Uterus (tissue), 4 donors: Measurements from ENCODE around the gene COLGALT1. TPM values are rescaled to one million over a fixed set of nuclear protein-coding genes. Genes with fewer than 3 reads are reported as not detected.

Experiments used
- DNase-seq, 2 donors: peaks; one replicate each; pipeline ENCODE4 v3.0.0-alpha.2; 2019 to 2020
- H3K27ac ChIP-seq, 2 donors: fragments of 200-600 bp; sonication (generic); 1 replicate in 1 of 2; 2 replicates in 1 of 2; pipeline ENCODE4 v1.5.1; 2016 to 2018
- H3K27me3 ChIP-seq, 2 donors: fragments of 200-600 bp; sonication (generic); one replicate each; pipeline ENCODE4 v1.5.1; 2018 to 2019; ENCODE audit warnings: control low read depth in 1 of 2
- H3K36me3 ChIP-seq, 2 donors: fragments of 200-600 bp; sonication (generic); one replicate each; pipeline ENCODE4 v1.5.1; 2019; ENCODE audit warnings: control low read depth in 1 of 2
- H3K4me1 ChIP-seq, 2 donors: fragments of 200-600 bp; sonication (generic); one replicate each; pipeline ENCODE4 v1.5.1; 2018 to 2019; ENCODE audit warnings: control low read depth in 1 of 2
- H3K4me3 ChIP-seq, 2 donors: fragments of 200-600 bp; sonication (generic); 1 replicate in 1 of 2; 2 replicates in 1 of 2; pipeline ENCODE4 v1.5.1; 2018 to 2019; ENCODE audit warnings: mild to moderate bottlenecking in 1 of 2
- H3K9me3 ChIP-seq, 2 donors: fragments of 200-600 bp; sonication (generic); one replicate each; pipeline ENCODE4 v1.5.1; 2019; ENCODE audit warnings: control low read depth in 1 of 2
- CTCF ChIP-seq, 4 experiments: fragments of 200-600 bp in 2 of 4; fragments of 450-650 bp in 2 of 4; sonication (generic) in 2 of 4; IDR thresholded peaks; one replicate each; pipeline ENCODE4 v1.5.1; 2016 to 2019; ENCODE audit warnings: antibody characterized with exemption in 4 of 4, mild to moderate bottlenecking in 2 of 4, moderate library complexity in 1 of 4
- POLR2A ChIP-seq, 2 donors: fragments of 450-650 bp; IDR thresholded peaks; one replicate each; pipeline ENCODE4 v1.6.1; 2016; ENCODE audit warnings: antibody characterized with exemption in 2 of 2, mild to moderate bottlenecking in 1 of 2, moderate library complexity in 1 of 2
- intact Hi-C: fragments of 100-400 bp; cut with DNase I; formaldehyde crosslinking; loops from one replicate; pipeline ENCODE4 v1.15.1; 2023; ENCODE audit warnings: low total_unique reads
- total RNA-seq, 4 donors: library from RNA; depleted of rRNA in 3 of 4; stranded (reverse); fragments of >200 nt in 3 of 4; gene quantifications; one replicate each; pipeline versions ENCODE4 v1.1.0 to v1.2.4, GENCODE V29; 2014 to 2023
- donor health status: DM: yes; HTN: yes; CAD: no.

Gene COLGALT1
- total RNA-seq, 4 donors from 2014 or later, result 24.6 to 56.6 (median 52.0) TPM

- intact Hi-C loops, result no loop called here
- H3K4me1 ChIP-seq, result no peaks in the 10 kb centered on the region
- H3K27ac ChIP-seq, result no peak overlapping the region
- no peaks in the 10 kb centered on the region for H3K36me3 ChIP-seq
- no peak overlapping the region for H3K4me3 ChIP-seq
- no peak for DNase-seq
- no peaks in the 10 kb centered on the region for H3K9me3 ChIP-seq
- TF ChIP-seq POLR2A (IDR thresholded peaks at IDR 0.05) (no peak), CTCF (IDR thresholded peaks at IDR 0.05) (no peak)
- no peaks in the 10 kb centered on the region for H3K27me3 ChIP-seq
Measured at GRCh38 chr19:17528610-17529009, 26.8 kb upstream of the COLGALT1 start.

- no peak overlapping the region for H3K4me3 ChIP-seq
- H3K9me3 ChIP-seq, result no peaks in the 10 kb centered on the region
- intact Hi-C loops, result no loop called here
- DNase-seq, result no peak
- no peaks in the 10 kb centered on the region for H3K36me3 ChIP-seq
- H3K4me1 ChIP-seq, result no peaks in the 10 kb centered on the region
- TF ChIP-seq POLR2A (IDR thresholded peaks at IDR 0.05), result no peak
- TF ChIP-seq CTCF (IDR thresholded peaks at IDR 0.05), result no peak
- no peaks in the 10 kb centered on the region for H3K27me3 ChIP-seq
- H3K27ac ChIP-seq, result no peak overlapping the region
Measured at GRCh38 chr19:17529239-17530158, 25.9 kb upstream of the COLGALT1 start.

GRCh38 chr19:17530586-17530985 is 24.9 kb upstream of the COLGALT1 start:
- H3K27ac ChIP-seq, result no peak overlapping the region
- no peaks in the 10 kb centered on the region for H3K4me1 ChIP-seq
- no peaks in the 10 kb centered on the region for H3K9me3 ChIP-seq
- TF ChIP-seq POLR2A (IDR thresholded peaks at IDR 0.05), result no peak
- no peak for TF ChIP-seq CTCF (IDR thresholded peaks at IDR 0.05)
- no peaks in the 10 kb centered on the region for H3K27me3 ChIP-seq
- H3K4me3 ChIP-seq, result no peak overlapping the region
- intact Hi-C loops, result no loop called here
- no peaks in the 10 kb centered on the region for H3K36me3 ChIP-seq
- DNase-seq, result no peak

GRCh38 chr19:17532116-17532515 is 23.3 kb upstream of the COLGALT1 start:
- no peak overlapping the region for H3K27ac ChIP-seq
- intact Hi-C loops, result no loop called here
- no peak for TF ChIP-seq CTCF (IDR thresholded peaks at IDR 0.05)
- TF ChIP-seq POLR2A (IDR thresholded peaks at IDR 0.05), result no peak
- H3K27me3 ChIP-seq, result no peaks in the 10 kb centered on the region
- H3K4me3 ChIP-seq, result no peak overlapping the region
- H3K9me3 ChIP-seq, result no peaks in the 10 kb centered on the region
- DNase-seq, result no peak
- no peaks in the 10 kb centered on the region for H3K4me1 ChIP-seq
- H3K36me3 ChIP-seq, result no peaks in the 10 kb centered on the region

GRCh38 chr19:17532557-17532956 is 22.9 kb upstream of the COLGALT1 start:
- Histone ChIP-seq H3K4me3 (no peak overlapping the region), H3K27me3 (no peaks in the 10 kb centered on the region), H3K36me3 (no peaks in the 10 kb centered on the region), H3K27ac (no peak overlapping the region), H3K4me1 (no peaks in the 10 kb centered on the region), H3K9me3 (no peaks in the 10 kb centered on the region)
- TF ChIP-seq POLR2A (IDR thresholded peaks at IDR 0.05), result no peak
- TF ChIP-seq CTCF (IDR thresholded peaks at IDR 0.05), result no peak
- intact Hi-C loops, result no loop called here
- no peak for DNase-seq
